OCI-LY7 (cell line): ENCODE data around the gene TANC1. TPM values are rescaled to one million over a fixed set of nuclear protein-coding genes. Genes with fewer than 3 reads are reported as not detected.

Experiments
- BruUV-seq: library from RNA; stranded (reverse); fragments of 400-500 nt; replicated peaks from 2 replicates; lab custom pipeline; 2021; lab: Mats Ljungman, UMichigan
- CTCF ChIA-PET: fragments of 300-600 bp; sonication (Branson Sonifier 250); formaldehyde crosslinking; loops from one replicate; lab custom pipeline; 2022; ENCODE audit warnings: antibody characterized with exemption; ENCODE audit not compliant: unreplicated experiment; lab: Charles Lee
- POLR2A ChIA-PET: fragments of 300-600 bp; sonication (Branson Sonifier 250); formaldehyde crosslinking; loops from one replicate; lab custom pipeline; 2022; ENCODE audit warnings: antibody characterized with exemption; lab: Charles Lee
- DNase-seq: peaks from one replicate; pipeline ENCODE4 v3.0.0-alpha.2; 2015; ENCODE audit warnings: low spot score
- H2AFZ ChIP-seq: fragments of 200-600 bp; sonication (generic), shearing (Covaris generic); 2 replicates; pipeline ENCODE4 v1.6.1; 2014; ENCODE audit warnings: mild to moderate bottlenecking, antibody characterized with exemption, low read length, moderate library complexity
- H3K27ac ChIP-seq: fragments of 200-600 bp; sonication (generic); 2 replicates; pipeline ENCODE4 v1.5.1; 2014; ENCODE audit warnings: mixed run types, low read depth, mild to moderate bottlenecking, moderate library complexity, low read length, inconsistent platforms; ENCODE audit not compliant: poor library complexity, severe bottlenecking
- H3K36me3 ChIP-seq: fragments of 200-600 bp; sonication (generic); 2 replicates; pipeline ENCODE4 v1.6.1; 2014; ENCODE audit warnings: mild to moderate bottlenecking, antibody characterized with exemption, low read length, moderate library complexity, mixed read lengths; ENCODE audit not compliant: insufficient read depth
- H3K4me1 ChIP-seq: fragments of 200-600 bp; sonication (generic); 2 replicates; pipeline ENCODE4 v1.5.1; 2014; ENCODE audit warnings: mild to moderate bottlenecking, low read length; ENCODE audit not compliant: insufficient read depth, poor library complexity, severe bottlenecking
- H3K4me2 ChIP-seq: fragments of 200-600 bp; sonication (generic); 2 replicates; pipeline ENCODE4 v1.6.1; 2014; ENCODE audit warnings: mild to moderate bottlenecking, low read length
- H3K4me3 ChIP-seq: fragments of 200-600 bp; sonication (generic); 2 replicates; pipeline ENCODE4 v1.5.1; 2014; ENCODE audit warnings: mild to moderate bottlenecking, low read depth, low read length; ENCODE audit not compliant: poor library complexity, severe bottlenecking
- H3K79me2 ChIP-seq: fragments of 200-600 bp; sonication (generic); 2 replicates; pipeline ENCODE4 v1.6.1; 2016; ENCODE audit warnings: low read depth, mild to moderate bottlenecking, low read length, moderate library complexity, mixed read lengths; ENCODE audit not compliant: insufficient read depth
- H3K9me2 ChIP-seq: fragments of 200-600 bp; sonication (generic); 2 replicates; pipeline ENCODE4 v1.6.1; 2016; ENCODE audit warnings: mild to moderate bottlenecking, low read length, mixed read lengths; ENCODE audit not compliant: insufficient read depth
- H3K9me3 ChIP-seq: fragments of 200-600 bp; sonication (generic); 2 replicates; pipeline ENCODE4 v1.6.1; 2014; ENCODE audit warnings: mild to moderate bottlenecking, mixed run types, low read length, mixed read lengths
- H4K20me1 ChIP-seq: fragments of 200-600 bp; sonication (generic); 2 replicates; pipeline ENCODE4 v1.6.1; 2014; ENCODE audit warnings: mild to moderate bottlenecking, antibody characterized with exemption, low read length, moderate library complexity, mixed read lengths; ENCODE audit not compliant: insufficient read depth
- CTCF ChIP-seq: fragments of 200-600 bp; sonication (generic); conservative IDR thresholded peaks from 2 replicates; pipeline ENCODE4 v1.5.1; 2014; ENCODE audit warnings: mild to moderate bottlenecking, antibody characterized with exemption, low read length, moderate library complexity, mixed read lengths
- EZH2phosphoT487 ChIP-seq: fragments of 200-600 bp; sonication (generic); IDR thresholded peaks from 2 replicates; pipeline ENCODE4 v1.6.1; 2018; ENCODE audit warnings: low read depth, borderline replicate concordance, mild to moderate bottlenecking, mixed run types, antibody characterized with exemption, low read length, moderate library complexity, mixed read lengths
- intact Hi-C: fragments of 100-400 bp; cut with micrococcal nuclease; formaldehyde crosslinking; loops from one replicate; pipeline ENCODE4 v1.10.0; 2022; ENCODE audit not compliant: unreplicated experiment
- total RNA-seq, 2 experiments: library from RNA; depleted of rRNA in 1 of 2; stranded (reverse); fragments of >200 nt in 1 of 2; shearing (Covaris generic) in 1 of 2; gene quantifications; 2 replicates each; pipeline ENCODE4 v1.2.3, GENCODE V29; 2014 to 2022

The TANC1 gene
- total RNA-seq, 2 experiments from 2014 or later = 0.04 TPM; not detected in 1

DNA sequence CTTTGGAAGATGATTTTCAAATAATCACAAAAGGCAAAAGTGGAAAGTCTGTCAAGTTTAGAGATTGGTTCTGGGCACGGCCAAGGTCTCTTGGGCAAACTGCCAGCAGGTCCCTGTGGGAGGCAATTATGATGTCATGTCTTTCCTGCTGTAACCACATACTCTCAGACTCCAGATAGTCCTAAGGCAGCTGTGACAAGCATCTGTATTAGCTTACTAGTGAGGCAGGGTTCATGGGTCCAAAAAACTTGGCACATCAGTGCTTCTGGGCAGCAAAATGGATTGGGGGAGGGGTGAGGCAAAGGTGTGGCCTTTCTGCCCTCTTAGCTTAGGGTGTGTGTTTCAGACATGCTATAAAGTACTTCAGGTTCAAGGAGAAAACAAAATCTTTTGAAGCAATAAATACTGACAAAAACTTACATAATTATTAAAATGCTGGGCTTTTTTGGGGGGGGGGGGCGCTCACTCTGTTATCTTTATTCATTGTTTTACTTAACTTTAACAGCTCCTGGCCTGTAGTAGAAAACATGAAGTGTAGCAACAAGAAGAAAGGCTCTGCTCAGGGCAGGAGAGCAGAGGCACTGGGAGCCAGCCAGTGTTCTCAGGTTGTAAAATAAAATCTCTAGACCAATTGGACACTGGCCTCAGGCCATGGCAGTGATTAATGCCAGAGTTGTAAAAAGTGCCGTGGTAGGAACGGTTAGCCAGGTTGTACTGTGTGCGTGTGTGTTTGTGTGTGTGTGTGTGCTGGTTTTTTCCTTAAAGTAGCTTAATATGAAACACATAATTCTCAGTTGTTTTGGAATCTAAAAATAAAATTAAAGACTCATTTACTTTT lies 14.3 kb upstream of the TANC1 start:
- intact Hi-C loops = no loop called here
- Histone ChIP-seq H3K4me2 (no peak overlapping the region), H3K9me2 (no peaks in the 10 kb centered on the region), H3K9me3 (no peaks in the 10 kb centered on the region), H3K4me1 (no peaks in the 10 kb centered on the region), H3K79me2 (no peaks in the 10 kb centered on the region), H3K27ac (no peak overlapping the region), H3K4me3 (no peak overlapping the region), H3K36me3 (no peaks in the 10 kb centered on the region), H2AFZ (no peak overlapping the region), H4K20me1 (no peaks in the 10 kb centered on the region)
- BruUV-seq = no TSS peak
- ChIA-PET POLR2A (no interaction called here), CTCF (no interaction called here)
- TF ChIP-seq EZH2phosphoT487 (no peak), CTCF (no peak)
- DNase-seq = no peak

DNA sequence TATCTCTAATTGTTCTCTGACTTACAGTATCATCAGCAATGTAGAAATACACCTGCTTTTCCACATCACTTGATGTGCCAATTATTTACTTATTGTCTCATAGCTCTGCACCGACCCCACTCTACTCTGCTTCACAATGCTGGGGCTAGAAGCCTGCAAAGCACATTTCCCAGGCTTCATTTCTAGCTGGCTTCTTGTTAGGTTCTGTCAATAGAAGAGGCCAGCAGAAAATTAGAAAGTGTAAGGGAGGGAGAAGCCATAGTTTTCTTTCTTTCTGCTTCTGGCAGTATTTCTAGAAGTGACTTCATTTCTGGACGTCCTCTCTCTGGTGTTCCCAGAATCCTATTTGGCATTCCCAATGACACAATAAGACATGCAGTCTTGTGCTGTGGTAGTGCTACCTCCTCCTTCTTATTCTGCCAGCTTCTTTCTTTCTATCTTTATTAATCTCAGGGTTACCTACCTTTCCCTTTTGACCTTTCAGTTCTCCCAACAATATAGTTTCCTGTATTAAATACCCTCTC lies 12.5 kb upstream of the TANC1 start:
- POLR2A ChIA-PET = interaction anchor here (0.5 kb wide), 1 partner anchor 49 kb away, joined by 4 read pairs; no protein-coding TSS in a partner anchor
- Histone ChIP-seq H3K27ac (no peak overlapping the region), H4K20me1 (no peaks in the 10 kb centered on the region), H3K79me2 (no peaks in the 10 kb centered on the region), H3K36me3 (no peaks in the 10 kb centered on the region), H3K9me3 (no peaks in the 10 kb centered on the region), H3K4me1 (no peaks in the 10 kb centered on the region), H3K4me3 (no peak overlapping the region), H2AFZ (no peak overlapping the region), H3K4me2 (no peak overlapping the region), H3K9me2 (no peaks in the 10 kb centered on the region)
- TF ChIP-seq EZH2phosphoT487 (no peak), CTCF (no peak)
- intact Hi-C loops = no loop called here
- no TSS peak for BruUV-seq
- no peak for DNase-seq
- CTCF ChIA-PET = no interaction called here

DNA sequence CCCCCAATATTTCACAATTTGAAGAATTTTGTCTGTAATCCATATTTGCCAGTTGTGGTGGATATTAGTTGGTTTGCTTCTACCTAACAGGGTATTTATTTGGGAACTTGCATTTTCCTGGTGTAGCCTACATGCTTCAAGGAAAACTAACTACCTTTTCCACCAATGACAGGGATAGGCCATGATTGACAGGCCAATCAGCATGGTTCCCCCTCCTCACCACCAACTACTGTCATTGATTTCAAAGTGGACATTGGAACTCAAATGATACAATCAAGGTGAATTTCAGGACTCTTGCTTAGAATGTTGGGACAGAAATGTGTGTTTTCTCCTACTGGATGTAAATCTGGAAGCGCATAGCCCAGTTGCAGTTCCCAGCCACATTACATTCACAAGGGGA lies 10.1 kb upstream of the TANC1 start:
- POLR2A ChIA-PET = interaction anchor here (0.6 kb wide), 1 partner anchor 18 kb away, joined by 3 read pairs; no protein-coding TSS in a partner anchor
- Histone ChIP-seq H3K4me1 (no peaks in the 10 kb centered on the region), H3K4me2 (no peak overlapping the region), H4K20me1 (no peaks in the 10 kb centered on the region), H3K4me3 (no peak overlapping the region), H3K79me2 (no peaks in the 10 kb centered on the region), H3K9me3 (no peaks in the 10 kb centered on the region), H3K9me2 (no peaks in the 10 kb centered on the region), H3K27ac (no peak overlapping the region), H2AFZ (no peak overlapping the region), H3K36me3 (no peaks in the 10 kb centered on the region)
- BruUV-seq = no TSS peak
- DNase-seq = no peak
- intact Hi-C loops = no loop called here
- TF ChIP-seq EZH2phosphoT487 (no peak), CTCF (no peak)
- CTCF ChIA-PET = no interaction called here
